Measurements from ENCODE around the gene PHF21A. TPM values are rescaled to one million over a fixed set of nuclear protein-coding genes. Genes with fewer than 3 reads are reported as not detected.

PHF21A gene
- polyA plus RNA-seq, 1 experiment: 17.1 TPM

DNA sequence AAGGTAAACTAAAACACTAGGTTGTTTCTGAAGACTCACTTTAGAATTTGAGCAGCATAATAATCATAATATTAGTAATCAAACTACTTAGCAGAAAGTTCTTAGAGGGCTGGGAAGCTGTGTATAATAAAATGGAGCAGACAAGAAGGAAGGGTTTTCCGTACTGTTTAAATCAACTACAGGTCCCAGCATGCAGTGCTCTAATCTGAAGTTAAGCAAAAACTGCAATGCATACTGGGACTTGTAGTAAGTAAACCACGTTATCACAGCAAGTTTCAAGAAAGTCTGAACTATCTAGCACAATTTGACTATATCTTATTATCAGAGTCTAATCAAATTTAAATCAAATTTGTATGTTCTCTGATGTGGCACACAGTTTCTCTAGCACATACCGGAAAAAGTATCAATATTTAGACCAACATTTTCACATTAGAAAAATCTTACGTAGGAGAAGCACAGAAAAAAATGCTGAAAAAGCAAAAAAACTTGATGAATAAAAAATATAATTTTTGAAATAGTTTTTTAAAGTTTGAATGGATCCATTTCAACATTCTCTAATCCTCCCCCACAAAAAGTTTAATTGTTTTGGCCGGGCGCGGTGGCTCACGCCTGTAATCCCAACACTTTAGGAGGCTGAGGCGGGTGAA is 8.2 kb downstream of the PHF21A start:
- Histone ChIP-seq H3K36me3 (ENCODE audit: control insufficient read depth, insufficient read depth, low read length) (no peaks in the 10 kb centered on the region), H3K27me3 (ENCODE audit: control insufficient read depth, insufficient read depth, low read length) (no peaks in the 10 kb centered on the region), H3K4me3 (ENCODE audit: low read depth, low read length) (no peak overlapping the region)
- no peak for DNase-seq (ENCODE audit: low read depth)
- CTCF ChIA-PET: no interaction called here
- TF ChIP-seq, protein P1, sequence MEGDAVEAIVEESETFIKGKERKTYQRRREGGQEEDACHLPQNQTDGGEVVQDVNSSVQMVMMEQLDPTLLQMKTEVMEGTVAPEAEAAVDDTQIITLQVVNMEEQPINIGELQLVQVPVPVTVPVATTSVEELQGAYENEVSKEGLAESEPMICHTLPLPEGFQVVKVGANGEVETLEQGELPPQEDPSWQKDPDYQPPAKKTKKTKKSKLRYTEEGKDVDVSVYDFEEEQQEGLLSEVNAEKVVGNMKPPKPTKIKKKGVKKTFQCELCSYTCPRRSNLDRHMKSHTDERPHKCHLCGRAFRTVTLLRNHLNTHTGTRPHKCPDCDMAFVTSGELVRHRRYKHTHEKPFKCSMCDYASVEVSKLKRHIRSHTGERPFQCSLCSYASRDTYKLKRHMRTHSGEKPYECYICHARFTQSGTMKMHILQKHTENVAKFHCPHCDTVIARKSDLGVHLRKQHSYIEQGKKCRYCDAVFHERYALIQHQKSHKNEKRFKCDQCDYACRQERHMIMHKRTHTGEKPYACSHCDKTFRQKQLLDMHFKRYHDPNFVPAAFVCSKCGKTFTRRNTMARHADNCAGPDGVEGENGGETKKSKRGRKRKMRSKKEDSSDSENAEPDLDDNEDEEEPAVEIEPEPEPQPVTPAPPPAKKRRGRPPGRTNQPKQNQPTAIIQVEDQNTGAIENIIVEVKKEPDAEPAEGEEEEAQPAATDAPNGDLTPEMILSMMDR (IDR thresholded peaks at IDR 0.05; ENCODE audit: insufficient read depth, low read depth, low read length): no peak
- POLR2A ChIA-PET: no interaction called here

DNA sequence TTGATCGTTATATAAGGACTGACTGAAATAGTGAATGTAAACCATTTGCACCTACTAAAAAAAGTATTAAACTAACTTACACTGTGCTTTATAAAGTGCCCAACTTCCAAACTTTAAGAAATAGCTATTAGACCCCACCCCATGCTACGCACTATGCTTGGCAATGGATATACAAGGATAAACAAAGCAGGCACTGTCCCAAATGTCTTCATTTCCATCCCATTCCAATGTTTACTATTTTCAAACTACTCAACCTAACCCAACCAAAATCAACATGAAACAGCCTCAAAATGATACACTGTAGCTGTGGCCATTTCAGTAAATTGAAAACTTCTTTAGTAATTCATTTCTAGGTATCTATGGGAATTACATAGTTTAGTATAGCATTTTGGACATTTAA is 12.5 kb downstream of the PHF21A start:
- ChIA-PET POLR2A (no interaction called here), CTCF (no interaction called here)

DNA sequence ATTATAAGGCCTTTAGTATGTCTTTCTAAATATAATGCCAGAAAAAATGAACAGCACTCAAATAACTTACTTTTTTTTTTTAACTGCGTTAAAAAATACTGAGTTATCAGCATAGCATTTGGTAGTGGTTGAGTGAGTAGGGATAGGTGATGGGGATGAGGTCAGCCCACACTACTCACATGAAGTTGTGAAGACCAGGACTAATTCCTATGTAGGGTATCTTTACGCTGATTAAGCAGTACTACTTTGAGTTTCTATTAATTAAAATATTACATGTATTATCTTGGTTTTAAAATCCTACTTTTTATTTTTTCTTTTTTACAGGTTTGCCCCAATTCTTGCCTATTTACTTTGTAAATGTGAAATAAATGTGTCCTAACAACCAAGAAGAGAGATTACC is 13.5 kb downstream of the PHF21A start:
- no peaks in the 10 kb centered on the region for H3K36me3 ChIP-seq (ENCODE audit: control insufficient read depth, insufficient read depth, low read length)
- ChIA-PET POLR2A (no interaction called here), CTCF (interaction anchor here (0.7 kb wide), 1 partner anchor 9 kb away, joined by 3 read pairs; no protein-coding TSS in a partner anchor)
- H3K4me3 ChIP-seq (ENCODE audit: low read depth, low read length): no peak overlapping the region
- no peaks in the 10 kb centered on the region for H3K27me3 ChIP-seq (ENCODE audit: control insufficient read depth, insufficient read depth, low read length)
- no peak for DNase-seq (ENCODE audit: low read depth)
- TF ChIP-seq, protein P1 (IDR thresholded peaks at IDR 0.05; ENCODE audit: insufficient read depth, low read depth, low read length): no peak

More for the DNA sequence above, 12.5 kb downstream of the PHF21A start:
- no peak overlapping the region for H3K4me3 ChIP-seq (ENCODE audit: low read depth, low read length)
- TF ChIP-seq, protein P1 (IDR thresholded peaks at IDR 0.05; ENCODE audit: insufficient read depth, low read depth, low read length): no peak
- no peaks in the 10 kb centered on the region for H3K36me3 ChIP-seq (ENCODE audit: control insufficient read depth, insufficient read depth, low read length)
- H3K27me3 ChIP-seq (ENCODE audit: control insufficient read depth, insufficient read depth, low read length): no peaks in the 10 kb centered on the region
- DNase-seq (ENCODE audit: low read depth): no peak

DNA sequence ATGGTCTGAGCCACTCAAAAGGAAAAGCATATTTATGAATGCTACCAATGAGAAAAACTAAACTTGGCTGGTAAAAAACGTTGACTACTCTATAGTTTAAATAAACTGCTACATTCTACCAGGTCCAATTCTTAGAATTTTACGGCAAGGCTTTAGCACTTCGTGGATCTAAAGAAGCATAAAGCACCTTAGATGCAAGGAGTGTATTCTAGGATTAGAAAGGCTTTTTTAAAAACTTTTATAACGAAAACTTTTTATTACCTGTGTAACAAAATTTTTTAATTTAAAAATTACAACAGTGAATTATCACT is 13.9 kb downstream of the PHF21A start:
- CTCF ChIA-PET: interaction anchor here (0.7 kb wide), 1 partner anchor 9 kb away, joined by 3 read pairs; no protein-coding TSS in a partner anchor
- H3K36me3 ChIP-seq (ENCODE audit: control insufficient read depth, insufficient read depth, low read length): no peaks in the 10 kb centered on the region
- no peak overlapping the region for H3K4me3 ChIP-seq (ENCODE audit: low read depth, low read length)
- H3K27me3 ChIP-seq (ENCODE audit: control insufficient read depth, insufficient read depth, low read length): no peaks in the 10 kb centered on the region
- DNase-seq (ENCODE audit: low read depth): no peak
- POLR2A ChIA-PET: no interaction called here
- TF ChIP-seq, protein P1 (IDR thresholded peaks at IDR 0.05; ENCODE audit: insufficient read depth, low read depth, low read length): no peak

DNA sequence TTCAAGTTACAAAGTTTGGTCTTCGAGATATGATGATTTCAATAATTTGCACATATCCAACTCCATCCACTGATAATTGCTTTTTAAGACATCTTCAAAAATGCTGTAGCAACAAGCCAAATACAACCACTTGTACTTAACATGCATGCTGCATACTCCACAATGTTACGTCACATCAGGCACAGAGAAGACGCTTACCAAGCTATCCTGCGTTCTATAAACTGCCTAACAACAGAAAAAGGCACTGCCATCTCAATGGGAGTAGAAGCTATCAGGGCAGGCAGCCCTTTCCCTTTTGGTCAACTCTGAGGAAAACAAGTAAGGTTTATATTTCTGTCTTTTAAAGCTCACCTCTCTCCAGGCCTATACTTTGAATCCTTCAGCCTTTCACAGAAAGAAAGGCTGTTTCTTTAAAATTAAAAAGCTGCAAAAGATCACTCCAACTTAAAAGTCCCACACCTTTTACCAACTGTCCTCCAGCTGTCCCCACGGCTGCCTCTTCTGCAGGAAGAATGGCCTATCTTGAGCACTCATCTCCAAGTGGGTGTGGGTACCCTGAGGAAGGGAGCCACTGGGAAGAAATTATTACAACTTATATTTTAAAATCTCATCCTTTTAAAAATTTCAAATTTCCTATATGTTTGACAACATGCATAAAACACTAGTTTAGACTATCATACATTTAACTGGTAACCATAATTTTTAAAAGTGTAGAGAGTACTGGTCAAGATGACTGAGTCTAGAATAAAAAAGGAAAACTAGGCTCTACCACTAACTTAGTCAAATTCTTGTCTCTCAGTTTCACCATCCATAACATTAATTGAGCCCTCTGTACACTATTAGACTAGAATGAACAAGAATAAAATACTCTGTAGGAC is 14.5 kb downstream of the PHF21A start:
- TF ChIP-seq, protein P1 (IDR thresholded peaks at IDR 0.05; ENCODE audit: insufficient read depth, low read depth, low read length): no peak
- ChIA-PET CTCF (interaction anchor here (0.7 kb wide), 2 partner anchors 8 to 142 kb away, joined by 3 to 4 read pairs; no protein-coding TSS in a partner anchor), POLR2A (no interaction called here)
- Histone ChIP-seq H3K36me3 (ENCODE audit: control insufficient read depth, insufficient read depth, low read length) (no peaks in the 10 kb centered on the region), H3K4me3 (ENCODE audit: low read depth, low read length) (no peak overlapping the region), H3K27me3 (ENCODE audit: control insufficient read depth, insufficient read depth, low read length) (no peaks in the 10 kb centered on the region)
- DNase-seq (ENCODE audit: low read depth): no peak

Measured in BJ (cell line).